SU-DHL-6 (cell line): ENCODE data around the gene ITGA7.

Experiments used
- H2AFZ ChIP-seq: fragments of 200-600 bp; sonication (generic); 2 replicates; pipeline ENCODE4 v1.6.1; 2014; ENCODE audit warnings: low read depth, mild to moderate bottlenecking, moderate library complexity, mixed read lengths, antibody characterized with exemption, low read length; ENCODE audit not compliant: severe bottlenecking
- H3F3A ChIP-seq: fragments of 200-600 bp; shearing (Covaris generic); 2 replicates; pipeline ENCODE4 v1.6.0; 2016; ENCODE audit warnings: antibody characterized with exemption, mild to moderate bottlenecking; ENCODE audit not compliant: insufficient read depth
- H3K27ac ChIP-seq: fragments of 200-600 bp; sonication (generic); 2 replicates; pipeline ENCODE4 v1.5.1; 2016; ENCODE audit warnings: low read depth, mild to moderate bottlenecking, low read length, moderate library complexity, mixed read lengths
- H3K27me3 ChIP-seq: fragments of 200-600 bp; sonication (generic), shearing (Covaris generic); 2 replicates; pipeline ENCODE4 v1.6.0; 2014; ENCODE audit warnings: mild to moderate bottlenecking, low read length
- H3K36me3 ChIP-seq: fragments of 200-600 bp; sonication (generic); 2 replicates; pipeline ENCODE4 v1.6.1; 2014; ENCODE audit warnings: mild to moderate bottlenecking, low read length, mixed read lengths
- H3K4me2 ChIP-seq: fragments of 300-600, 200-600 bp; shearing (Covaris generic), sonication (generic); 2 replicates; pipeline ENCODE4 v1.6.0; 2014; ENCODE audit warnings: low read length, low read depth, mild to moderate bottlenecking; ENCODE audit not compliant: poor library complexity, severe bottlenecking
- H3K4me3 ChIP-seq: fragments of 200-600 bp; sonication (generic); 2 replicates; pipeline ENCODE4 v1.5.1; 2014; ENCODE audit warnings: antibody characterized with exemption, low read length, mild to moderate bottlenecking, mixed read lengths; ENCODE audit not compliant: insufficient read depth, poor library complexity, severe bottlenecking
- H3K79me2 ChIP-seq: fragments of 200-600 bp; sonication (generic); 2 replicates; pipeline ENCODE4 v1.6.1; 2014; ENCODE audit warnings: mild to moderate bottlenecking, low read length, moderate library complexity; ENCODE audit not compliant: insufficient read depth
- H3K9ac ChIP-seq: fragments of 200-600 bp; sonication (generic); 2 replicates; pipeline ENCODE4 v1.7.0; 2014; ENCODE audit warnings: mild to moderate bottlenecking, low read length
- H3K9me2 ChIP-seq: fragments of 200-600 bp; sonication (generic); replicated peaks from 2 replicates; pipeline ENCODE4 v1.6.1; 2014; ENCODE audit warnings: low read length; ENCODE audit not compliant: insufficient read depth
- H3K9me3 ChIP-seq: fragments of 200-600 bp; sonication (generic); 2 replicates; pipeline ENCODE4 v1.6.1; 2014; ENCODE audit warnings: low read length, mixed read lengths; ENCODE audit not compliant: insufficient read depth
- H4K20me1 ChIP-seq: fragments of 200-600 bp; sonication (generic); 2 replicates; pipeline ENCODE4 v1.6.1; 2014; ENCODE audit warnings: low read depth, mild to moderate bottlenecking, antibody characterized with exemption, low read length, moderate library complexity, mixed read lengths
- EZH2phosphoT487 ChIP-seq: fragments of 200-600 bp; sonication (generic), shearing (Covaris generic); conservative IDR thresholded peaks from 2 replicates; pipeline ENCODE4 v1.6.1; 2018; ENCODE audit warnings: mild to moderate bottlenecking, antibody characterized with exemption, low read length, moderate library complexity, mixed read lengths
- TF ChIP-seq, protein P1 (sequence below): fragments of 200-600 bp; sonication (generic); IDR thresholded peaks from one replicate; pipeline ENCODE4 v1.5.1; 2017; ENCODE audit warnings: antibody characterized with exemption, mild to moderate bottlenecking, low read length, moderate library complexity; ENCODE audit not compliant: insufficient read depth, poor library complexity, severe bottlenecking

The ITGA7 gene

DNA sequence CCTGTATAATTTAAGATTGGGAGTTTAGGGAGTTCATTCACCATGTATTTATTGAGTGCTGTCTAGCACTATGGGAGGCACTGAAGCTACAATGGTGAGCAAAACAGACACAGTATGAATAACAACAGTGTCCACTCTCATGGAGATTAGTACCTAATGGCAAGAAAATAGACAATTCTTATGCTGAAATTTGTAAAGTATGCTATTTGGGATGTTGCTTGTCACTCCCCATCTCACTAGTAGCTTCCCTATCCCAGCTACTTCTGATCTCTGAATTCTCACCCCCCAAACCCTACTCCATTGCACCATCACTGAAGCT, 39.2 kb upstream of the ITGA7 start:
- Histone ChIP-seq H3K27me3 (no peaks in the 10 kb centered on the region), H3K27ac (no peak overlapping the region), H3K36me3 (no peaks in the 10 kb centered on the region), H3K9me3 (no peaks in the 10 kb centered on the region), H4K20me1 (no peaks in the 10 kb centered on the region), H3K4me3 (no peak overlapping the region), H3K9me2 (no peaks in the 10 kb centered on the region), H3K4me2 (no peak overlapping the region), H3F3A (peaks cover 6% of the 10 kb centered on the region; the same call in 1 of the 2 replicates), H3K79me2 (no peaks in the 10 kb centered on the region), H3K9ac (no peak overlapping the region), H2AFZ (no peak overlapping the region)
- TF ChIP-seq, protein P1, sequence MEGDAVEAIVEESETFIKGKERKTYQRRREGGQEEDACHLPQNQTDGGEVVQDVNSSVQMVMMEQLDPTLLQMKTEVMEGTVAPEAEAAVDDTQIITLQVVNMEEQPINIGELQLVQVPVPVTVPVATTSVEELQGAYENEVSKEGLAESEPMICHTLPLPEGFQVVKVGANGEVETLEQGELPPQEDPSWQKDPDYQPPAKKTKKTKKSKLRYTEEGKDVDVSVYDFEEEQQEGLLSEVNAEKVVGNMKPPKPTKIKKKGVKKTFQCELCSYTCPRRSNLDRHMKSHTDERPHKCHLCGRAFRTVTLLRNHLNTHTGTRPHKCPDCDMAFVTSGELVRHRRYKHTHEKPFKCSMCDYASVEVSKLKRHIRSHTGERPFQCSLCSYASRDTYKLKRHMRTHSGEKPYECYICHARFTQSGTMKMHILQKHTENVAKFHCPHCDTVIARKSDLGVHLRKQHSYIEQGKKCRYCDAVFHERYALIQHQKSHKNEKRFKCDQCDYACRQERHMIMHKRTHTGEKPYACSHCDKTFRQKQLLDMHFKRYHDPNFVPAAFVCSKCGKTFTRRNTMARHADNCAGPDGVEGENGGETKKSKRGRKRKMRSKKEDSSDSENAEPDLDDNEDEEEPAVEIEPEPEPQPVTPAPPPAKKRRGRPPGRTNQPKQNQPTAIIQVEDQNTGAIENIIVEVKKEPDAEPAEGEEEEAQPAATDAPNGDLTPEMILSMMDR, result no peak
- TF ChIP-seq EZH2phosphoT487, result no peak

DNA sequence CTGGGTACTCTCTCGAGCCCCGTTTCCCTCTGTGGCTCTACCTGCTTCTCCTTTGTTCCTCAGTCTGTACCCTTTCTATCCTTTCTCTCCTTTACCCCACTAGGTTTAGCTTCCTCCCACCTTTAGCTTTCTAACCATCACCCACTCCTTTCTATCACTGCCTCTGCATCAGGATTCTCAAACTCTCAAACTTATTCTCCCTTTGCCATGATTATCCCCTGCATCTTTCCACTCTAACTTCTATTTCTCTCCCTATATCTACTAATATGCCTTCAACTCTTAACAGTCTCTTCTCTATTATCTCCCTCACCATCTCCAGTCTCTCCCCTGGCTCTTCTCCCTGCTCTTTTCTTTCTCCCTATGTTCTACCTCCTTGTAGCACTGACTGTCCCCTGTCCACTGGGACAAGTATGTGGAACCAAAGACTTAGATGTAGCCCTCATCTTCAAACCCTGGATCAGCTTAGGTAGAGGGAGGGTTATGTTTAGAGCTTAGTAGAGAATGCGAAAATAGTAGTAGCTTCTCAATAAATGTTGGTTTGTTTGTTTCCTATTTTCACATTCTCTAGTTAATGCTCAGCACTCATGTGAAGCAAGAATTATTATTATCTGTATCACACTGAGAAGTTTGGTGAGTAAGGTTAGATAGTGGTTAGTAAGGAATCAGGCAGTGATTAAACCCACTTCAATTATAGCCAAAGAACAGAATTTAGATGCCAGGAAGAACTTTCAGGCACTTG, 38.6 kb upstream of the ITGA7 start:
- TF ChIP-seq, protein P1, result no peak
- Histone ChIP-seq H3K4me2 (no peak overlapping the region), H4K20me1 (no peaks in the 10 kb centered on the region), H3K9me3 (no peaks in the 10 kb centered on the region), H3F3A (peaks cover 6% of the 10 kb centered on the region; the same call in 1 of the 2 replicates), H3K79me2 (no peaks in the 10 kb centered on the region), H3K9ac (no peak overlapping the region), H3K27me3 (no peaks in the 10 kb centered on the region), H3K4me3 (no peak overlapping the region), H3K36me3 (no peaks in the 10 kb centered on the region), H2AFZ (no peak overlapping the region), H3K27ac (no peak overlapping the region), H3K9me2 (no peaks in the 10 kb centered on the region)

DNA sequence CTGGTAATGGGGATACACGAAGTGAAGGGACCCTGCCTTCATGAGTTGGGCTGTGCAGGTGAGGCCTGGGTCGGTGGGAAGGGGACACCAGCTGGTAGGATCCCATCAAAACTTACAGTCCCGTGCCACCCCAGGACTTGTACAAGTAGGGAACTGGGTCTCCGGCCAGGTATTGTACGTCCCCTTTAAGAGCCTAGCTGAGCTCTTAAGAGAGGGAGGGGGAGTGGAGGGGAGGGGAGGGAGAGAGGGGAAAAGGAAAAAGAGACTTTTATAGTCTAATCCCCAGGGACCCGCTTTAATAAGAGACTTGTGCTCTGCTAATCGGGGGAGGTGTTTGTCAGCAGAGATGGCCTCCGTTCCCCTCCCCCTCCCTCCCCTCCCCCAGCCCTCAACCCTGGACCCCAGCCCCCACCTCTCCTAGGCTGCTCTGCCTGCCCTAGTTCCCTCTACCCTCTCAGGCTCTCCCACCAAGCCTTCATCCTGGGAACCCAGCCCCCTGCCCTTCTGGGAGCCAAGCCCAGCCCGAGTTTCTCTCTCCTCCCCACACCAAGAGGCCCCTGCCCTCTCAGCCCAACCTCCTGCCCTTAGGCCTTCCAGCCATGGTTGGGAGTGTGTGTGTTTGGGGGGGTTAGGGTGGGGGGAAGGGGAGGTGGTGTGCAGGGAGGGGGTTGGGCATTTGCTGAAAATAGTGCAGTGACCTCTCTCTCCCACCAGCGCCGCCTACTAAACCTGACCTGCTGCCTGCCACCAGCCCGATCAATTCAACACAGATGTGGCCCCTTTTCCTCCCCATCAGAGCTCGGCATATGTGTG, 37.9 kb upstream of the ITGA7 start:
- Histone ChIP-seq H3K79me2 (no peaks in the 10 kb centered on the region), H3K4me2 (no peak overlapping the region), H4K20me1 (no peaks in the 10 kb centered on the region), H3K36me3 (no peaks in the 10 kb centered on the region), H3K27me3 (no peaks in the 10 kb centered on the region), H3K4me3 (no peak overlapping the region), H3K9ac (no peak overlapping the region), H3K27ac (no peak overlapping the region), H2AFZ (no peak overlapping the region), H3K9me3 (no peaks in the 10 kb centered on the region), H3K9me2 (no peaks in the 10 kb centered on the region), H3F3A (peaks cover 6% of the 10 kb centered on the region; the same call in 1 of the 2 replicates)
- TF ChIP-seq EZH2phosphoT487, result no peak
- TF ChIP-seq, protein P1, result no peak
